Measurements from ENCODE around the gene MYO5C. TPM values are rescaled to one million over a fixed set of nuclear protein-coding genes. Genes with fewer than 3 reads are reported as not detected.

Gene MYO5C
- total RNA-seq, 4 donors from 2014 or later, result 2.6 to 12.3 (median 10.2) TPM

DNA sequence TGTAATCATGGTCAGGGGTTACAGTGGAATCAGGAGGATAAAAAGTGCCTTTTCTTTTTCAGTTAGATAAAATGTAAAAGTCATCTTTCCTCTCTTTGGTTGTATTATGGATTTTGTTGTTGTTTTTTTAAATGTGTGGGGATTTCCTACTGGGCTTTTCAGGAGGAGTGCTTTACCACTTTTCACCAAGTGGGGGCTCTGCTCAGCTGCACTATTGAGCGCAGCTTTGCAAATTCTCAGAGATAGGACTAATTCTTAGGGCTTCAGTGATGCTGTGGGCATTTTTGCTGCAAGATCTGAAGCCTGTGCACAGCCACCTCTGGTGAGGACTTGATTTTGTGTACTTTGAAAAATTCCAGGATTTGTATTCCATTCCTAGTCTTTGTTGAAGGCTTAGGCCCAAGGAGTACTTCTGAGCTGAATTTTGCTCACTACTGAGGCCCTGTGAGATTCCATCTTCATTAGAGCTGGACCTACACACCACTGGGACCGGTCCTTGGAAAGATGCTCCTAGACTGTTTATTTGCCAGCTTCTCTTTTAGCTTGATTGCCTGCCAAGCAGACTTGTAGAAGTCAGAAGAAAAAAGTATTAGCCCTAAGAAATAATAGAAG lies 111.9 kb downstream of the MYO5C start:
- no peak for TF ChIP-seq POLR2AphosphoS5 (IDR thresholded peaks at IDR 0.05)
- TF ChIP-seq, protein P1, sequence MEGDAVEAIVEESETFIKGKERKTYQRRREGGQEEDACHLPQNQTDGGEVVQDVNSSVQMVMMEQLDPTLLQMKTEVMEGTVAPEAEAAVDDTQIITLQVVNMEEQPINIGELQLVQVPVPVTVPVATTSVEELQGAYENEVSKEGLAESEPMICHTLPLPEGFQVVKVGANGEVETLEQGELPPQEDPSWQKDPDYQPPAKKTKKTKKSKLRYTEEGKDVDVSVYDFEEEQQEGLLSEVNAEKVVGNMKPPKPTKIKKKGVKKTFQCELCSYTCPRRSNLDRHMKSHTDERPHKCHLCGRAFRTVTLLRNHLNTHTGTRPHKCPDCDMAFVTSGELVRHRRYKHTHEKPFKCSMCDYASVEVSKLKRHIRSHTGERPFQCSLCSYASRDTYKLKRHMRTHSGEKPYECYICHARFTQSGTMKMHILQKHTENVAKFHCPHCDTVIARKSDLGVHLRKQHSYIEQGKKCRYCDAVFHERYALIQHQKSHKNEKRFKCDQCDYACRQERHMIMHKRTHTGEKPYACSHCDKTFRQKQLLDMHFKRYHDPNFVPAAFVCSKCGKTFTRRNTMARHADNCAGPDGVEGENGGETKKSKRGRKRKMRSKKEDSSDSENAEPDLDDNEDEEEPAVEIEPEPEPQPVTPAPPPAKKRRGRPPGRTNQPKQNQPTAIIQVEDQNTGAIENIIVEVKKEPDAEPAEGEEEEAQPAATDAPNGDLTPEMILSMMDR (IDR thresholded peaks at IDR 0.05), result peak in 2 of 4 experiments; percentile 44 to 56
- 30 to 40% methylated on average over 1 to 2 of the region's 2 CpGs for WGBS, 2 donors (ENCODE audit: low coverage in 1 of 2)
- no peak overlapping the region for H3K27ac ChIP-seq

DNA sequence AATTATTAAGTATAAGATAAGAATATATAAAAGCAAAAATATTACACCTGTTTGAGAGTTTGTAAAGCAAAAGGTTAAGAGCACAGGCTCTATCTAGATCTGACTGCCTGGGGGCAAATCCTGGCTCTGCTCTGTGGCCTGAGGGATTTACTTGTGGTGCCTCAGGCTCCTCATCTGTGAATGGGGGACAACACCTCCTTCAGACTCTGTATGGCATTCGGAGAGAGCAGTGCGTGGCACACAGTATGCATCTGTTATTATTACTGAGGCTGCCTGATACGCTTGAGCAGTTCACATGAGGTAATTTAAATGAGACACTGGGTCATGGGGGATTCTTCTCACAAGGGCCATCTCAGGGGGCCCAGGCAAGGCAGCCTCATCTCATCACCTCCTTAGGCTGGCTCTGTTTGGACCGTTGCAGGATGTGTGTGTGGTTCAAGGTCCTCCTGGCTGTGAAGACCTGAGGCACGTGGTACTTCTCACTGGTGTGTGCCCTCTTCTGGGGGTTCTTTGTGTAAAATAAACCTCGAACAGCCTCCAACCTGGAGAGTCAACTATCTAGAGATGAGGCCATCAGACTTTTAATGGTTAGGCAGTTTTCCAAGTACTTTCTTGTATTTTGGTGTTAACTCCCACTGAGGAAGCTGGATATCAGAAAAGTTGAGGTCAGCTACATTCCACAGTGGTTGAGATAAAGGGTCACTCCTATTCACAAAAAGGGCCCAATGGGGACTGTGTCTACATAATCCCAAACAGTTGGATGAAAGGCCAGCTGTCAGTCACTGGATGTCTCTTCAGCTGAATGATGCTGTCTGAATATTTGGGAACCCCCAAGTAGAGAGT lies 113.4 kb downstream of the MYO5C start:
- no peaks in the 10 kb centered on the region for H3K36me3 ChIP-seq
- H3K9me3 ChIP-seq, result no peaks in the 10 kb centered on the region
- H3K4me1 ChIP-seq, result peaks cover 0 to 17% (median 3%) of the 10 kb centered on the region in 3 donors
- H3K27ac ChIP-seq, result no peak overlapping the region
- H3K4me3 ChIP-seq, result no peak overlapping the region
- no peaks in the 10 kb centered on the region for H3K27me3 ChIP-seq
- ATAC-seq, result no peak
- 90 to 91% methylated on average over 4 to 6 of the region's 6 CpGs for WGBS, 2 donors (ENCODE audit: low coverage in 1 of 2)
- TF ChIP-seq POLR2A (IDR thresholded peaks at IDR 0.05), result no peak
- TF ChIP-seq POLR2AphosphoS5 (IDR thresholded peaks at IDR 0.05), result no peak
- no peak for TF ChIP-seq EP300 (IDR thresholded peaks at IDR 0.05)
- TF ChIP-seq, protein P1 (IDR thresholded peaks at IDR 0.05), result no peak

More for the DNA sequence above, 111.9 kb downstream of the MYO5C start:
- ATAC-seq, result no peak
- Histone ChIP-seq H3K4me3 (no peak overlapping the region), H3K36me3 (no peaks in the 10 kb centered on the region), H3K9me3 (no peaks in the 10 kb centered on the region), H3K4me1 (peaks cover 0 to 13% (median 2%) of the 10 kb centered on the region in 3 donors), H3K27me3 (no peaks in the 10 kb centered on the region)

DNA sequence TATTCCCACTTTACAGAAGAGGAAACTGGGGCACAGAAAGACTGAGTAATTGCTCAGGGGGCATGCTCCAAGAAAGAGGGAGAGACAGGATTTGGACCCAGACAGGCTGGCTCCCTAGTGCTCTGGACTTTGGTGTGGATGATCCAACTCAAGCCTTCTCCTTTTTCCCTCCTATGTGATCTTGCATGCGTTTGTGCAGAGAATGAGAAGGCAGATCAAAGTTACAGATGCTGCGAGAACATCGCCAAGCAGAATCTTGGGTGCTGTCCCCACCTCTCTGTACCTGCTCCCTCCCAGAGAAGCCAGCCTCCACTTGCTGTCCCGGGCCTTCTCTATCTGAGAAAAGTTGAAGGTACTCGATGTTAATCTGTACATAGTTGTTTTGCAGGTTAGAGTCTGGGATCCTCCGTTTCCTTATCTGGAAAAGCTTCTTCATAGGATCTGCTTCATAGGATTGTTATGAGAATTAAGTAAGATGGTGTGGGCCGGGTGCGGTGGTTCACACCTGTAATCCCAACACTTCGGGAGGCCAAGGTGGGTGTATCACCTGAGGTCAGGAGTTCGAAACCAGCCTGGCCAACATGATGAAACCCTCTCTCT lies 114.7 kb downstream of the MYO5C start:
- no peaks in the 10 kb centered on the region for H3K9me3 ChIP-seq
- H3K27ac ChIP-seq, result peak overlapping the region in 2 of 4 donors; percentile 90 to 96
- no peaks in the 10 kb centered on the region for H3K36me3 ChIP-seq
- TF ChIP-seq POLR2A (IDR thresholded peaks at IDR 0.05) (no peak), POLR2AphosphoS5 (IDR thresholded peaks at IDR 0.05) (no peak), EP300 (IDR thresholded peaks at IDR 0.05) (no peak)
- TF ChIP-seq, protein P1 (IDR thresholded peaks at IDR 0.05), result no peak
- no peak for ATAC-seq
- peak overlapping the region in 1 of 2 donors; percentile 96 for H3K4me3 ChIP-seq
- H3K4me1 ChIP-seq, result peaks cover 0 to 17% (median 3%) of the 10 kb centered on the region in 3 donors
- WGBS, 2 donors (ENCODE audit: low coverage in 1 of 2), result 88 to 89% methylated on average over 3 to 9 of the region's 10 CpGs
- no peaks in the 10 kb centered on the region for H3K27me3 ChIP-seq

DNA sequence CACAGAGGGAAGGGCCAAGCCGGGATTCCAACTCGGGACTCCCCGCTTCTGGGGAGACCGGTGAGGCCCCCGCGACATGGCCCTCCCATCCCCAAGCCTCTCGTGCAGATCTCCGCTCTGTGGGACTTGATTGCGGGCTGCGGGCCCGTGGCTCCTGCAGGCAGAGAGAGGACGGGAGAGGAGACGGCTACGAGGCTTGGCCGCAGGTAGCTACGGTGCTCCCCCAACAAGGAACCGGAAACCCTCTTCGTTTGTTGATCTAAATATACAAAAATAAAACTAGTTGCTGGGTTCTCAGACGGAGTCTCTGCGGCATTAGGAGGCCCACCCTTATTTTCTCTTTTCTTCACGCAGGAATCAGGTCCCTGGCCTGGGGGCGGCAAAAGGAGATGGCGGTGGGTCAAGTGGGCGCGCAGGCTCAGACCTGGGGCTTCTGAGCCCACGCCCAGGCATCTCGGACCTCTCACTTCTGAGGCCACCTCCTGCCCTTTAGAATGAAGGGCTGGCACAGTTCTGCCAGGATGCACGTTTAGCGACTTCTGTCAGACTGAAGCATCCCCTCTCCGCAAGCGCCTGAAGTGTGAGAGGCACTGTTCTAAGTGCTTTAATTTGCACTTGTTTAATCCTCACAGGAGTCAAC lies 115.3 kb downstream of the MYO5C start:
- Histone ChIP-seq H3K4me3 (peak overlapping the region; percentile 78 to 96), H3K36me3 (no peaks in the 10 kb centered on the region), H3K27me3 (no peaks in the 10 kb centered on the region), H3K9me3 (no peaks in the 10 kb centered on the region), H3K4me1 (peaks cover 0 to 17% (median 3%) of the 10 kb centered on the region in 3 donors), H3K27ac (peak overlapping the region; percentile 74 to 96 (median 93))
- TF ChIP-seq POLR2AphosphoS5 (IDR thresholded peaks at IDR 0.05), result no peak
- TF ChIP-seq, protein P1 (IDR thresholded peaks at IDR 0.05), result no peak
- TF ChIP-seq EP300 (IDR thresholded peaks at IDR 0.05), result no peak
- no peak for TF ChIP-seq POLR2A (IDR thresholded peaks at IDR 0.05)
- peak; percentile 9 for ATAC-seq
- 5 to 14% methylated on average over 17 of the region's 31 CpGs for WGBS, 2 donors (ENCODE audit: low coverage in 1 of 2)
